Mucosa of descending colon (tissue), 3 donors: ENCODE data around the gene DSG2. TPM values are rescaled to one million over a fixed set of nuclear protein-coding genes. Genes with fewer than 3 reads are reported as not detected.

Source experiments
- ATAC-seq: fragments of 200-7000 bp; cut with Tn5 transposase; one replicate; pipeline ENCODE4 v1.9.1; 2020; ENCODE audit warnings: mild to moderate bottlenecking, moderate library complexity
- DNase-seq, 3 donors: peaks; one replicate each; pipeline ENCODE4 v3.0.0-alpha.2; 2020
- H3K36me3 ChIP-seq: fragments of 200-600 bp; one replicate; pipeline ENCODE4 v1.8.0; 2021; ENCODE audit warnings: low read depth, mild to moderate bottlenecking
- H3K4me1 ChIP-seq: fragments of 200-600 bp; one replicate; pipeline ENCODE4 v1.8.0; 2021; ENCODE audit warnings: low read depth, mild to moderate bottlenecking
- H3K4me3 ChIP-seq: fragments of 200-600 bp; one replicate; pipeline ENCODE4 v1.8.0; 2021; ENCODE audit warnings: mild to moderate bottlenecking
- H3K9me3 ChIP-seq: fragments of 200-600 bp; one replicate; pipeline ENCODE4 v1.8.0; 2021; ENCODE audit warnings: mild to moderate bottlenecking
- intact Hi-C, 2 donors: fragments of 100-400 bp; cut with DNase I in 1 of 2; cut with micrococcal nuclease in 1 of 2; formaldehyde crosslinking; loops; one replicate each; pipeline versions ENCODE4 v1.11.0 to v1.11.1; 2022; cut with DNase I, micrococcal nuclease
- total RNA-seq, 3 donors: library from RNA; stranded (reverse); fragmentation: NEBNext Ultra II Directional in 2 of 3; extraction: Animal tissue kit (Norgen Biotek cat#: 25700) in 2 of 3; gene quantifications; one replicate each; pipeline versions ENCODE4 v1.2.1 to v1.2.4, GENCODE V29; 2021 to 2023
- TF ChIP-seq, protein P1 (sequence below): fragments of 200-600 bp; IDR thresholded peaks from one replicate; pipeline ENCODE4 v1.8.0; 2022; ENCODE audit warnings: antibody characterized with exemption, mild to moderate bottlenecking
- donor health status: DM: no; HTN: no; CAD: no; lungs with moderate emphysema.
- donor health status: DM: no; HTN: no; CAD: no.
- donor health status: DM: no; HTN: yes; CAD: no.

DSG2 gene
- total RNA-seq, 3 donors from 2014 or later = 131 to 341 (median 305) TPM

DNA sequence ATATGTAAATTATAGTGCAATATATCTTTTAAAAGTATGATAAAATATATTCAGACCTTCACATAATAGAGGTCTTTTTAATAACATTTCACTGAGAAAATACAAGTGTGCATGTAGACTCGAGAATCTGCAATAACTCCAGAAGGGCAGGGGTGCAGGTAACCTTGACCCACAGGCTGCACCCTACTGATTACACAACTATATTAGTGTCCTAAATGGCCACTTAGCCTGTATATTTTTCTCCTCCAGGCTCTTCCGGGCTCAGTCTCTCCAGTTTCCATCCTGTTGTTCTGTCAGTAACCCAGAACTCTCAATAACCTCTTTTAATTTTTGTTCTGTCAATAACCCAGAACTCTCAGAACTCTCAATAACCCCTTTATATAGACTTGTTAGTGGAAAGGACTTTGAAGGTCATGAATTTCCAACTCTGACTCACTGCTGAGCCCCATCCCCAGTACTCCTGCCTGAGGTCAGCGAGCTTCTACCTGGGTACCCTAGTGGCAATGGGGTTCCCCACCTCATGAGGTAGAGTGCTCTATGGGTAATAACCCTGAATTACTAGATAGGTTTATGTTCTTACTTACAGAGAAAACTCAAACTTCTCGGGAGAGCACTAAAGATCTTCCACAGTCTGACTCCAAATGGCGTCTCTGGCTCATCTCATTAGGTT, 85.3 kb downstream of the DSG2 start:
- Histone ChIP-seq H3K9me3 (no peaks in the 10 kb centered on the region), H3K4me3 (no peak overlapping the region), H3K4me1 (no peaks in the 10 kb centered on the region), H3K36me3 (no peaks in the 10 kb centered on the region)
- no peak for ATAC-seq
- intact Hi-C loops = no loop called here
- no peak for DNase-seq
- TF ChIP-seq, protein P1, sequence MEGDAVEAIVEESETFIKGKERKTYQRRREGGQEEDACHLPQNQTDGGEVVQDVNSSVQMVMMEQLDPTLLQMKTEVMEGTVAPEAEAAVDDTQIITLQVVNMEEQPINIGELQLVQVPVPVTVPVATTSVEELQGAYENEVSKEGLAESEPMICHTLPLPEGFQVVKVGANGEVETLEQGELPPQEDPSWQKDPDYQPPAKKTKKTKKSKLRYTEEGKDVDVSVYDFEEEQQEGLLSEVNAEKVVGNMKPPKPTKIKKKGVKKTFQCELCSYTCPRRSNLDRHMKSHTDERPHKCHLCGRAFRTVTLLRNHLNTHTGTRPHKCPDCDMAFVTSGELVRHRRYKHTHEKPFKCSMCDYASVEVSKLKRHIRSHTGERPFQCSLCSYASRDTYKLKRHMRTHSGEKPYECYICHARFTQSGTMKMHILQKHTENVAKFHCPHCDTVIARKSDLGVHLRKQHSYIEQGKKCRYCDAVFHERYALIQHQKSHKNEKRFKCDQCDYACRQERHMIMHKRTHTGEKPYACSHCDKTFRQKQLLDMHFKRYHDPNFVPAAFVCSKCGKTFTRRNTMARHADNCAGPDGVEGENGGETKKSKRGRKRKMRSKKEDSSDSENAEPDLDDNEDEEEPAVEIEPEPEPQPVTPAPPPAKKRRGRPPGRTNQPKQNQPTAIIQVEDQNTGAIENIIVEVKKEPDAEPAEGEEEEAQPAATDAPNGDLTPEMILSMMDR = no peak

- no peak overlapping the region for H3K4me3 ChIP-seq
- H3K9me3 ChIP-seq = no peaks in the 10 kb centered on the region
- no peak for DNase-seq
- no peak for ATAC-seq
- TF ChIP-seq, protein P1 = no peak
- intact Hi-C loops = no loop called here
- no peaks in the 10 kb centered on the region for H3K4me1 ChIP-seq
- no peaks in the 10 kb centered on the region for H3K36me3 ChIP-seq
These were observed 88.0 kb downstream of the DSG2 start for GRCh38 chr18:31585991-31586390.

GRCh38 chr18:31586616-31587015, 88.6 kb downstream of the DSG2 start:
- H3K36me3 ChIP-seq = no peaks in the 10 kb centered on the region
- H3K9me3 ChIP-seq = no peaks in the 10 kb centered on the region
- TF ChIP-seq, protein P1 = no peak
- no peaks in the 10 kb centered on the region for H3K4me1 ChIP-seq
- no peak for DNase-seq
- ATAC-seq = no peak
- intact Hi-C loops = no loop called here
- no peak overlapping the region for H3K4me3 ChIP-seq

GRCh38 chr18:31587529-31587928, 89.6 kb downstream of the DSG2 start:
- Histone ChIP-seq H3K36me3 (no peaks in the 10 kb centered on the region), H3K9me3 (no peaks in the 10 kb centered on the region), H3K4me1 (no peaks in the 10 kb centered on the region), H3K4me3 (no peak overlapping the region)
- DNase-seq (no peak), ATAC-seq (no peak)
- TF ChIP-seq, protein P1 = no peak
- intact Hi-C loops = no loop called here

DNA sequence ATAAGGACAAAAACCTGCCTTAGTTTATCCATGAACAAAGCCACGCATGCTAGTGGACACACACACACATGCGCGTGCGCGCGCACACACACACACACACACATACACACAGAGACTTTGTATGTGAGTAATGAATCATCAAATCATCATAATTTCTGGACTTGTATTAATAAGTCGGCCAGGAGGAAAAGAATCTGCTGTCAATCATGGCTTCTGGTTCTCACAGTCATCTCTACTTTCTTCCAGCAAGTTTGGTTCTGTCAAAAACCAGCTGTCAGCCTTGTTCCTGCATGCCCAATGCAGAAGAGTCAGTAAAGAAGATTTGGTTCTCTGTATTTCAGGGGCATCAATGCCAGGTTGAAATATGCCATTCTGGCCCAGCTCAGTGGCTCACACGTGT, 92.6 kb downstream of the DSG2 start:
- Histone ChIP-seq H3K4me3 (no peak overlapping the region), H3K4me1 (no peaks in the 10 kb centered on the region), H3K36me3 (no peaks in the 10 kb centered on the region), H3K9me3 (no peaks in the 10 kb centered on the region)
- intact Hi-C loops = no loop called here
- ATAC-seq (no peak), DNase-seq (no peak)
- TF ChIP-seq, protein P1 = no peak

- intact Hi-C loops = no loop called here
- no peak overlapping the region for H3K4me3 ChIP-seq
- ATAC-seq (no peak), DNase-seq (no peak)
- no peaks in the 10 kb centered on the region for H3K4me1 ChIP-seq
- H3K36me3 ChIP-seq = no peaks in the 10 kb centered on the region
- TF ChIP-seq, protein P1 = no peak
- H3K9me3 ChIP-seq = no peaks in the 10 kb centered on the region
These were observed 93.1 kb downstream of the DSG2 start for GRCh38 chr18:31591113-31591512.
